Choroid plexus epithelial cell (primary cell): ENCODE data around the gene CTSE.

Experiments used
- DNase-seq: peaks from one replicate; pipeline ENCODE4 v3.0.0-alpha.2; 2010; ENCODE audit warnings: low read depth
- H3K4me3 ChIP-seq: 2 replicates; pipeline ENCODE4 v1.5.1; 2011; ENCODE audit warnings: low read depth, mild to moderate bottlenecking, control low read depth, low read length, moderate library complexity
- TF ChIP-seq, protein P1 (sequence below): conservative IDR thresholded peaks from 2 replicates; pipeline ENCODE4 v1.5.1; 2011; ENCODE audit warnings: low read depth, mild to moderate bottlenecking, control low read depth, inconsistent platforms, low read length, moderate library complexity

CTSE gene

DNA sequence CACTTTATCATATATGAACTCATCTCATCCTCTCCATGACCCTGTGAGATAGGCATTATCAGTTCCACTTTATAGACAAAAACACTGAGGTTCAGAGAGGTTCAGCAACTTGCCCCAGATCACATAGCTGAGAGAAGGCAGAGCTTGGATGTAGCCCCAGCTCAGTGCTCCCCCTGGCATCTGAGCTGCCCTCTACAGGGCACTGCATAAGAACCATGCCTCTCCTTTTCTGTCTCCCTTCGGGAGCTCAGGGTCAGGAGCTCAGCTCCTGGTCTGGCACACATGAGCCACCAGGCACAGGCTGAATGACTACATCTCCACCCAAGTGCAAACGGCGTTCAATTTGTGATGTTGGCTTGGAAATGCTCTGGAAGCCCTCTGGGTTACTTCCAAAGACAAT lies 37.4 kb downstream of the CTSE start:
- no peak overlapping the region for H3K4me3 ChIP-seq
- TF ChIP-seq, protein P1, sequence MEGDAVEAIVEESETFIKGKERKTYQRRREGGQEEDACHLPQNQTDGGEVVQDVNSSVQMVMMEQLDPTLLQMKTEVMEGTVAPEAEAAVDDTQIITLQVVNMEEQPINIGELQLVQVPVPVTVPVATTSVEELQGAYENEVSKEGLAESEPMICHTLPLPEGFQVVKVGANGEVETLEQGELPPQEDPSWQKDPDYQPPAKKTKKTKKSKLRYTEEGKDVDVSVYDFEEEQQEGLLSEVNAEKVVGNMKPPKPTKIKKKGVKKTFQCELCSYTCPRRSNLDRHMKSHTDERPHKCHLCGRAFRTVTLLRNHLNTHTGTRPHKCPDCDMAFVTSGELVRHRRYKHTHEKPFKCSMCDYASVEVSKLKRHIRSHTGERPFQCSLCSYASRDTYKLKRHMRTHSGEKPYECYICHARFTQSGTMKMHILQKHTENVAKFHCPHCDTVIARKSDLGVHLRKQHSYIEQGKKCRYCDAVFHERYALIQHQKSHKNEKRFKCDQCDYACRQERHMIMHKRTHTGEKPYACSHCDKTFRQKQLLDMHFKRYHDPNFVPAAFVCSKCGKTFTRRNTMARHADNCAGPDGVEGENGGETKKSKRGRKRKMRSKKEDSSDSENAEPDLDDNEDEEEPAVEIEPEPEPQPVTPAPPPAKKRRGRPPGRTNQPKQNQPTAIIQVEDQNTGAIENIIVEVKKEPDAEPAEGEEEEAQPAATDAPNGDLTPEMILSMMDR, result peak; percentile 14
- no peak for DNase-seq

DNA sequence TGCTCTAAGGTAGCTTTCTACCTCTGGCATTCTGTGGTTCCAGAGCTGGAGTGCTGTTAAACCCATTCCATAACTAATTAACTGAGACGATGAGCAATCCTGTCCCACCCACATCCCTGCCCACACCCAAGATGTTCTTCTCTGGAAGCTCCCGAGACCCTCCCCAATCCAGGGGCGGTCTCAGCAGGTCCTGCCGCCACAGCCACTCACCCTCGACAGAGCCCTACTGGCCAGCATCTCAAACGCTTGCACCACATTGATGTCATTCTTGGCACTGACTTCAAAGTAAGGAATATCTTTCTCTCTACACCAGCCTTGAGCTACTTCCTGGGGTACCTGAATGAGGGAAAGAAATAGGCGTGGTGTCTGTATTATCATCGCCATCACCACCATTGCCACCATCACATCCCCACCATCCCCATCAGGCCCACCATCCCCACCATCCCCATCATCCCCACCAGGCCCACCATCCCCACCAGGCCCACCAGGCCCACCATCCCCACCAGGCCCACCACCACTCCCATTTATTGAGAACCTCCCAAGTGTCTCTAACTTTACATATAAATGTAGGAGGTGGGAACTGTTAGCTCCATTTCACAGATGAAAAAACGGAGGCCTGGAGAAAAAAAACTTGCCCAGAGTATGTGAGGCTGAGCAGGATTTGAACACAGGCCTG lies 38.2 kb downstream of the CTSE start:
- H3K4me3 ChIP-seq, result no peak overlapping the region
- TF ChIP-seq, protein P1, result no peak
- no peak for DNase-seq

DNA sequence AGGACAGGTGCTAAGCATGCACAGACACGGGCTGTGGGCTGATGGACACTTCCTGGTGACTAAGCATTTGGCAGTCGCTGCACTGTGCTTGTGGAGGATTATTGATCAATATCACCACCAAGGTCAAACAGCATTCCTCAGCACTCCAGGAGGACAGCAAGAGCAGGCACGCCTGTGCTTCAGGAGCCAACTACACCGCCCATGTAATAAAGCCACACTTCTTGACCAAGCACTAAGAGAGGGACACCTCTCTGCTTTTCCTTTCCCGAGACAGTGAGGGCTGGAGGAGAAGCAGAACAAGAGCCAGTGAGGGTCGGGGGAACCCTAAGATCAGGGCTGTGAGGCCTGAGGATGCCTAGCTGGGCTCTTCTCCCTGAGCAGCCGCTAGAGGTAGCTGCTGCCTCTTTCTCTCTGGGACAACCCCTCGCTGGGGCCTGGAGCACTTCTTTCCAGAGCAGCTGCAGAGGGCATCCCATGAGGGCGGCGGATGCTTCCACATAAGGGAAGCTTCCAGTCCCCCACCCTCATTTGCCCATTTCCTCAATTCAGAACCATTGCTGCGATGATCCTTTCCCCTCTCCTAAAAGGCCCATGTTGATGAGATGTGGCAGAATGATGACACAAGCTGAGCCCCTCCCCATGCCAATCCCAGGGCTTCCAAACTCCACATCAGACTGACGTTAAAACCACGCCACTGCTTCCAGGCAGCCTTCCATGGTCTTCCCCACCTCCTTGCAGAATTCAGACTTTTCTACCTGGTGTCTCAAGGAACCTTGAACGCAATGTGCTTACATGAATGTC lies 39.6 kb downstream of the CTSE start:
- TF ChIP-seq, protein P1, result peak; percentile 97
- H3K4me3 ChIP-seq, result no peak overlapping the region
- peak; percentile 74 for DNase-seq

DNA sequence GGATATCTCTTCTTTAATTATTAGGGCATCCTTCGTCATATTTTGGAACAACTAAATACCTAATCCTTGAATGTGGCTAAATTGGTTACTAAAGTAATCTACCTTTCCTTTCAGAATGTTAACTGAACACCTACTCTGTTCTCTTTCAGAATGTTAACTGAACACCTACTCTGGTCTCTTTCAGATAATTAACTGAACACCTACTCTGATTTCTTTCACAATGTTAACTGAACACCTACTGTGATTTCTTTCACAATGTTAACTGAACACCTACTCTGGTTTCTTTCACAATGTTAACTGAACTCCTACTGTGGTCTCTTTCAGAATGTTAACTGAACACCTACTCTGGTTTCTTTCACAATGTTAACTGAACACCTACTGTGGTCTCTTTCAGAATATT lies 42.4 kb downstream of the CTSE start:
- no peak overlapping the region for H3K4me3 ChIP-seq
- DNase-seq, result no peak
- TF ChIP-seq, protein P1, result no peak

DNA sequence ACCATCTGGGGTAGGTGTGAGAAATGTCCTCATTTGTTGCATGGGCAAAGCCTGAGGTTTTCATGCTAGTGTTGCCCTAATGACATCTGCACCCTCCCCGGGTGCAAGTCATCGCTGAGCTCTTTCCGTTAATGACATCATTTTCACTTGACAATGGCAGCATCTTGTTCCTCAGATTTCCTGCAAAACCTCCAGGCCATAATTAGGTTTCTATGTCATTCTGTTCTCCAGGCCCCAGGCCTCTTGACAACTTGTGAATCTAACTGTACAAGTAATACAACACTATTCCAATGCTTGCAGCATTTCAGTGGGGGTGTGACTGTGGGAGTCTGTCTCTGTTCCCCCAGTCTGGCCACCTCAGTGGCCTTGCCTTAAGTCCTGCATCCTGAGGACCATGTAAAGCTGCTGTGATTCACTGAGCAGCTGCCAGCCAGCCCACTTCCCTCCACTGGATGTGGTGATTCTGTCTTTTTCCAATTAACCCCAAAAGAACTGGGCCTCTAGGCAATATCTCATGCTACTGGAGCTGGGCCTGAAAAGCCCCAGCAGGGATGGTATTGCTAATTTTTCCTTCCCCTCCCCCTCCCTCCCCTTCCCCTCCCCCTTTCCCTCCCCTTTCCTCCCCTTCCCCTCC lies 43.3 kb downstream of the CTSE start:
- no peak for DNase-seq
- TF ChIP-seq, protein P1, result no peak
- H3K4me3 ChIP-seq, result no peak overlapping the region

DNA sequence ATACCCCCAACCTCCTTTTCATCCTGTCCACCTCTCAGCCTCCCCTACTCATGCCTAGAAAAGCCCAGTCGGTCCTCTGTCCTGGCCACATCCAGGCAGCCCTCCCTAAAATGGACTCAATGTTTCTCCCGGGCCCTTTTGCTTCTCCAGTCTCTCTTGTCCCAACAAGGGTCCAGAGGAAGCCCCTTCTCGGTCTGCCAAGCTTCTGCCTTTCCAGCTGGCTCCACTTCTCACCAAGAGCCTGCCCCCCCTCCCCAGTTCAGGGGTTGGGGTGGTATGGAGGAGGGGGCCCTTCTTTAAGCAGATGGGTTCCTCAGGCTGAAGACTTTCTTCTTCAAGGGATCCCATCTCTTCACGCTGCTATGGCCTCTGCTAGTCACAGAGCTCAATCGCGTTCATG lies 44.4 kb downstream of the CTSE start:
- TF ChIP-seq, protein P1, result no peak
- H3K4me3 ChIP-seq, result no peak overlapping the region
- no peak for DNase-seq
